Measurements from ENCODE around the gene ARHGAP24. TPM values are rescaled to one million over a fixed set of nuclear protein-coding genes. Genes with fewer than 3 reads are reported as not detected.

Gene ARHGAP24
- total RNA-seq, 1 donor, result 56.6 TPM

DNA sequence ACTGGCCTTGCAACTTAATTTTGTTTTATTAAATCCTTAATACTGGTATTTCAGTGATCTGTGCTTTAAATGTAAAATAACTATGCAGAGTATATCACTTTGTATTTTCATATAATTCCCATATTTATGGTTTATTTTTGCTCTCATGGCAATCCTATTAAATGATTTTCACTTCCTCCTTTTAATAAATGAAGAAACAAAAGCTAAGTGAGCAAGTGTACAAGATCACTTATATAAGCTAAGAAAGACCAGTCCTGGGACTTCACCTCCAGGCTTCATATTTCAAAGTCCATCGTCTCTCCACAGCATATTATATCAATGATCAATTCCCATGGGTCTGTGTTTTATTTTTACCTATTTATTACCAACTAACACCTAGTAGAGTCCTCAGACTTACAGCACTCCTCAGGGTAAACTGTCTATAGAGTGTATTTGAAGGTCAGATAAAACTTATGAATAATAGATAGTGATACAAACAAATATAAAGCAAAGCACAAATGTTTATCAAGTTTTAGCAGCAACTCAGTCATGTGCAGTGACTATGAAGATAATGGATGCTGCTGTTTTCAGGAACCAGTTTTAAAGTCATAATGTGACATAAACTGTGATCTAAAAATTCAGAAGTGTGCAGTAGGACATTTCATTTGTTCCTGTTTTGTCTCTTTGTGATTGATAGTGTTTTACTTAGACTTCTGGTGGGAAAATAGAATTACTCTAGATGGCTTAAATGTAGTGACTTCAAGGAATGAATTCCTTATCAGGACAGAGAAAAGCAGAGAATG is 56.8 kb downstream of the ARHGAP24 start:
- TF ChIP-seq, protein P1, sequence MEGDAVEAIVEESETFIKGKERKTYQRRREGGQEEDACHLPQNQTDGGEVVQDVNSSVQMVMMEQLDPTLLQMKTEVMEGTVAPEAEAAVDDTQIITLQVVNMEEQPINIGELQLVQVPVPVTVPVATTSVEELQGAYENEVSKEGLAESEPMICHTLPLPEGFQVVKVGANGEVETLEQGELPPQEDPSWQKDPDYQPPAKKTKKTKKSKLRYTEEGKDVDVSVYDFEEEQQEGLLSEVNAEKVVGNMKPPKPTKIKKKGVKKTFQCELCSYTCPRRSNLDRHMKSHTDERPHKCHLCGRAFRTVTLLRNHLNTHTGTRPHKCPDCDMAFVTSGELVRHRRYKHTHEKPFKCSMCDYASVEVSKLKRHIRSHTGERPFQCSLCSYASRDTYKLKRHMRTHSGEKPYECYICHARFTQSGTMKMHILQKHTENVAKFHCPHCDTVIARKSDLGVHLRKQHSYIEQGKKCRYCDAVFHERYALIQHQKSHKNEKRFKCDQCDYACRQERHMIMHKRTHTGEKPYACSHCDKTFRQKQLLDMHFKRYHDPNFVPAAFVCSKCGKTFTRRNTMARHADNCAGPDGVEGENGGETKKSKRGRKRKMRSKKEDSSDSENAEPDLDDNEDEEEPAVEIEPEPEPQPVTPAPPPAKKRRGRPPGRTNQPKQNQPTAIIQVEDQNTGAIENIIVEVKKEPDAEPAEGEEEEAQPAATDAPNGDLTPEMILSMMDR (IDR thresholded peaks at IDR 0.05; ENCODE audit: insufficient read depth, low read depth, low read length), result no peak
- H3K4me3 ChIP-seq (ENCODE audit: low read depth, low read length), result no peak overlapping the region
- no peak for DNase-seq (ENCODE audit: low read depth)

DNA sequence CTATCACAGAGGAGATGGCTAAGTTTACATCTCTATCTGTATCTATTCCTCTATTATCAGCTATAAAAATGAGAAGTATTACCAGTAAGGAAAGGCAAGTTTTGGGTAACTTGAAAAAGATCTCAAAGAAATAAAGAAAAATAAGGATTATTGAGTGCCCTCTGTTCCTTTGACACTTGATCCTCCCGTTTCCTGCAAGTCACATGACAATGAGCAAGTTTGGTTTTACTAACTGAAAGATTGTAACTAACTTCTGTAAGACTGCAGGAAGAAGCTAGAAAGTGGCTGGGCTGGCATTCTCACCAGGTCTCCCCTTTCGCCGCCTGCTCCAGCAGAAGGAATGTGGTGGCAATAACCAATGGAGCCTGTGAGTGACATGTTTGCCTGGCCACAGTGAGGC is 59.2 kb downstream of the ARHGAP24 start:
- DNase-seq (ENCODE audit: low read depth), result no peak
- TF ChIP-seq, protein P1 (IDR thresholded peaks at IDR 0.05; ENCODE audit: insufficient read depth, low read depth, low read length), result no peak
- H3K4me3 ChIP-seq (ENCODE audit: low read depth, low read length), result no peak overlapping the region

- H3K4me3 ChIP-seq (ENCODE audit: low read depth, low read length), result no peak overlapping the region
- TF ChIP-seq, protein P1 (IDR thresholded peaks at IDR 0.05; ENCODE audit: insufficient read depth, low read depth, low read length), result no peak
- peak; percentile 50 for DNase-seq (ENCODE audit: low read depth)
Measured at GRCh38 chr4:85543832-85544231, 68.9 kb downstream of the ARHGAP24 start.

GRCh38 chr4:85544751-85545150 is 69.8 kb downstream of the ARHGAP24 start:
- DNase-seq (ENCODE audit: low read depth), result no peak
- H3K4me3 ChIP-seq (ENCODE audit: low read depth, low read length), result no peak overlapping the region
- TF ChIP-seq, protein P1 (IDR thresholded peaks at IDR 0.05; ENCODE audit: insufficient read depth, low read depth, low read length), result no peak

DNA sequence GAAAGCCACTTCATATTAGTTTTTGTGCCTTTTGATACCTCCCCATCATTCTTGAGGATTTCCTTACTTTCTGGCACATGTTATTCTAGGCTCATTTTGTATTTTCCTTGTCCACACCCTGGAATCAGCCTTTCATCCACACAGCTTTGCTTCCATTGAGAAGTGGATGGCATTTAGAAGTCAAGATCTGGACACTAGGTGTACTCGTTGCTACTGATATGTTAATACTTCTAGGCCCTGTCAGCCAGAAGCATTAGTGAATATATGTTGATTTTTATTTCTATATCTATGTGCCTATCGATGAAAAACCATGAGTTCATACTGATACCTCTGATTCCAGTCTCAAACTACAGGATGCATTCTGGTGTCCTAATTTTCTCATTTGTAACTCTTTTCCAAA is 73.2 kb downstream of the ARHGAP24 start:
- no peak overlapping the region for H3K4me3 ChIP-seq (ENCODE audit: low read depth, low read length)
- TF ChIP-seq, protein P1 (IDR thresholded peaks at IDR 0.05; ENCODE audit: insufficient read depth, low read depth, low read length), result peak; percentile 4
- DNase-seq (ENCODE audit: low read depth), result peak; percentile 6

DNA sequence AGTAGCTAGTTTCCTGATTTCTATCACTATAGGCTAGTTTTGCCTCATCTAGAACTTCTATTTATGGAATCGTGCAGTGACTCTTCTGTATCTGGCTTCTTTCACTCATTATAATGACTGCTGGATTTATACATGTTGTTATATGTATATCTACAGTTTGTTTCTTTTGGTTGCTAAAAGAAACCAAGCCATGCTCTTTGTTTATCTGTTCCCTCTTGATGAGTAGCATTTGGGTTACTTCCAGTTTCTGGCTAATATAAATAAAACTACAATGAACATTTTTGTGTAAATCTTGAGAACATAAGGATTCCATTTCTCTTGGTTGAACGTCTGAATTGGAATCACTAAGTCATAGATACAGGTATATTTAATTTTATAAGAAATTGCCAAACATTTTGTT is 73.9 kb downstream of the ARHGAP24 start:
- DNase-seq (ENCODE audit: low read depth), result peak; percentile 54
- TF ChIP-seq, protein P1 (IDR thresholded peaks at IDR 0.05; ENCODE audit: insufficient read depth, low read depth, low read length), result no peak
- H3K4me3 ChIP-seq (ENCODE audit: low read depth, low read length), result no peak overlapping the region

DNA sequence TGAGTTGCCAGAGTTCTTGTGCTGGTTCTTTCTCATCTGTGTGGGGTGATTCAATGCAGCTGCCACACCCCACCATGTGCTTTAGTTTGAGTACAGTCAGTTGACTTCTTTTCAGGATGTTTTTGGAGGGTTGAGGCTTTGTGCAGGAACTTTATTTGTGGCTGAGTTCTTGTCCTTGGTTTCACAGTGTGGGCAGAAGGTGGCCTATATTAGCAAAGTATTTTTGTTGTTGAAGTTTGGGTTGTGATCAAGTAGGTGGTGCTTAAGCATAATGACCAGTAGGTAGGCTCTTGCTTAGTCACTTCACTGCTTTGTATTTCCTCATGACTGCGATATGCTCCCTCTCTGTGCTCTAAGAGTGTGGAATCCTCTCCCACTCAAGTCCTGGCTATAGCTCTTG is 80.3 kb downstream of the ARHGAP24 start:
- TF ChIP-seq, protein P1 (IDR thresholded peaks at IDR 0.05; ENCODE audit: insufficient read depth, low read depth, low read length), result no peak
- peak; percentile 17 for DNase-seq (ENCODE audit: low read depth)
- H3K4me3 ChIP-seq (ENCODE audit: low read depth, low read length), result no peak overlapping the region
